HG03571 (cell line): Measurements from ENCODE around the gene SLC29A3.

Source experiments
- ATAC-seq: cut with Tn5 transposase; IDR thresholded peaks from one replicate; pipeline ENCODE4 v1.9.1; 2021; ENCODE audit not compliant: unreplicated experiment

Gene SLC29A3

GRCh38 chr10:71409516-71410104 lies 90.6 kb downstream of the SLC29A3 start:
- ATAC-seq = no peak
